ENCODE data around the gene MPLKIP. TPM values are rescaled to one million over a fixed set of nuclear protein-coding genes. Genes with fewer than 3 reads are reported as not detected.
A peak's percentile ranks its signal among the peaks of the same experiment; 100 is the strongest.

The MPLKIP gene
- total and polyA plus RNA-seq, 10 of the 15 experiments (the other 5 are each of a cell fraction or from before 2014, with no cell fraction given), result 4.6 to 78.8 (median 37.2) TPM

- TF ChIP-seq REST (IDR thresholded peaks at IDR 0.05; ENCODE audit: low read depth, low read length) (no peak), USF1 (IDR thresholded peaks at IDR 0.05; ENCODE audit: borderline replicate concordance, extremely low read length, insufficient read depth, low read depth, low read length) (no peak)
These were observed 842 bp upstream of the MPLKIP start (continued) for GRCh38 chr7:40135317-40135610.

GRCh38 chr7:40133561-40134427, 628 bp downstream of the MPLKIP start:
- CTCF ChIA-PET, result interaction anchor here (0.6 to 2.5 kb wide), 3 partner anchors 17 to 238 kb away, joined by 3 to 6 read pairs (median 3); no protein-coding TSS in a partner anchor

More at GRCh38 chr7:40133561-40134427, 628 bp downstream of the MPLKIP start:
- peak overlapping the region; percentile 68 for H3K9ac ChIP-seq (ENCODE audit: control insufficient read depth, insufficient read depth, low read length)
- 1% methylated on average over 32 of the region's 36 CpGs for WGBS (ENCODE audit: insufficient coverage, insufficient replicate concordance, low lambda C conversion rate, missing lambda C conversion rate)
- no peaks in the 10 kb centered on the region; the same call in 2 of the 3 replicates for H3K9me3 ChIP-seq (replicated peaks; ENCODE audit: control insufficient read depth, insufficient read depth, low read length)
- intact Hi-C loops (cut with micrococcal nuclease; ENCODE audit: unreplicated experiment), result loop anchor here (2.0 kb wide), 1 partner anchor 185 kb away; no protein-coding TSS in a partner anchor
- ChIA-PET POLR2A (interaction anchor here (1.3 kb wide), 1 partner anchor 11 kb away, joined by 3 read pairs; no protein-coding TSS in a partner anchor), RAD21 (ENCODE audit: unreplicated experiment) (interaction anchor here (0.6 to 1.2 kb wide), 2 partner anchors 185 to 1820 kb away, joined by 3 to 4 read pairs; no protein-coding TSS in a partner anchor), SMC1A (ENCODE audit: uncharacterized antibody, unreplicated experiment) (interaction anchor here (0.9 to 1.2 kb wide), 3 partner anchors 11 to 182 kb away, joined by 3 to 4 read pairs (median 4); no protein-coding TSS in a partner anchor)
- TF ChIP-seq CREM (IDR thresholded peaks at IDR 0.05; ENCODE audit: low read depth) (no peak), ZBED1 (IDR thresholded peaks at IDR 0.05; ENCODE audit: borderline replicate concordance) (0 out of 2 replicates have a peak, but pooled peaks have one; percentile 23)
- BruUV-seq (replicated peaks), result TSS peak; percentile 90
- H3K79me2 ChIP-seq (ENCODE audit: control insufficient read depth, insufficient read depth, low read length), result peaks cover 37% of the 10 kb centered on the region
- H3K4me2 ChIP-seq (ENCODE audit: control insufficient read depth, insufficient read depth), result peak overlapping the region; percentile 89
- H3K36me3 ChIP-seq (ENCODE audit: control insufficient read depth in 2 of 2, insufficient read depth in 2 of 2, low read length in 1 of 2), result no peaks in the 10 kb centered on the region
- FAIRE-seq (no peak), ATAC-seq (peak; percentile 81), DNase-seq (ENCODE audit: low read depth, low spot score) (no peak)
- H3K4me3 ChIP-seq, result peak overlapping the region; percentile 90
- peaks cover 7% of the 10 kb centered on the region for H3K4me1 ChIP-seq (ENCODE audit: control insufficient read depth, insufficient read depth, low read length)
- H2AFZ ChIP-seq (ENCODE audit: control insufficient read depth, low read depth, low read length), result peak overlapping the region; percentile 100
- H4K20me1 ChIP-seq (ENCODE audit: control insufficient read depth, insufficient read depth), result no peaks in the 10 kb centered on the region
- in situ Hi-C loops (cut with MboI), result no loop called here
- no peaks in the 10 kb centered on the region; a peak in 1 of 4 replicates for H3K27me3 ChIP-seq (replicated peaks in 1 of 2; ENCODE audit: control insufficient read depth in 2 of 2, insufficient read depth in 2 of 2, low read length in 1 of 2)
- H3K27ac ChIP-seq (ENCODE audit: control insufficient read depth, insufficient read depth), result peak overlapping the region; percentile 92

All from GM12878 (cell line).